ENCODE data around the gene RAPGEF6. TPM values are rescaled to one million over a fixed set of nuclear protein-coding genes. Genes with fewer than 3 reads are reported as not detected.

The RAPGEF6 gene
- total RNA-seq, 1 donor = 15.6 TPM

DNA sequence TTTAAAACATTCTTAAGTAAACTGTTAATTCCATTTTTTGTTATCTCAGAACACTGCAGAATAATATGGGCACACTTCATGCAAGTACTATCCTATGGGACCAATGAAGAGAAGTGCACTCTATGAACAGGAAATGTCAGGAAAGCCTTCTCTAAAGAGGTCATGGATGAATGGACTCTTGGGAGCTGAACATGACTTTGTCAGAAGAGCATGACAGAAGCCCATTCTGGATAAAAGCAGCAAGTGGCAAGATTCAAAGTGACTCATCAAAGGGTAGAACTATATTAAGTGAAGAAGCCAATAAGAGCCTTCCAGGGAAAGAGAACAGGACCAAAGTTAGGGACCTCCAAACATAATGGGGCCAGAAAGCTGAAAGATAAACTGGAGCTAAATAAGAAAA, 94.0 kb downstream of the RAPGEF6 start:
- Histone ChIP-seq H3K9me3 (ENCODE audit: low read depth, low read length) (no peaks in the 10 kb centered on the region), H3K4me1 (ENCODE audit: insufficient read depth, low read length) (peaks cover 36% of the 10 kb centered on the region), H3K27me3 (ENCODE audit: insufficient read depth, low read length) (no peaks in the 10 kb centered on the region), H3K27ac (ENCODE audit: low read depth, low read length) (peak overlapping the region; percentile 60), H3K4me3 (ENCODE audit: insufficient read depth, low read length) (no peak overlapping the region), H4K20me1 (ENCODE audit: insufficient read depth, low read length) (no peaks in the 10 kb centered on the region), H3K79me2 (ENCODE audit: insufficient read depth, low read length) (no peaks in the 10 kb centered on the region), H2AFZ (ENCODE audit: low read length) (no peak overlapping the region), H3K4me2 (ENCODE audit: insufficient read depth, low read length) (no peak overlapping the region), H3K36me3 (ENCODE audit: insufficient read depth, low read length) (no peaks in the 10 kb centered on the region)
- DNase-seq (ENCODE audit: insufficient read length, low spot score, missing footprints) = no peak
- TF ChIP-seq, protein P1, sequence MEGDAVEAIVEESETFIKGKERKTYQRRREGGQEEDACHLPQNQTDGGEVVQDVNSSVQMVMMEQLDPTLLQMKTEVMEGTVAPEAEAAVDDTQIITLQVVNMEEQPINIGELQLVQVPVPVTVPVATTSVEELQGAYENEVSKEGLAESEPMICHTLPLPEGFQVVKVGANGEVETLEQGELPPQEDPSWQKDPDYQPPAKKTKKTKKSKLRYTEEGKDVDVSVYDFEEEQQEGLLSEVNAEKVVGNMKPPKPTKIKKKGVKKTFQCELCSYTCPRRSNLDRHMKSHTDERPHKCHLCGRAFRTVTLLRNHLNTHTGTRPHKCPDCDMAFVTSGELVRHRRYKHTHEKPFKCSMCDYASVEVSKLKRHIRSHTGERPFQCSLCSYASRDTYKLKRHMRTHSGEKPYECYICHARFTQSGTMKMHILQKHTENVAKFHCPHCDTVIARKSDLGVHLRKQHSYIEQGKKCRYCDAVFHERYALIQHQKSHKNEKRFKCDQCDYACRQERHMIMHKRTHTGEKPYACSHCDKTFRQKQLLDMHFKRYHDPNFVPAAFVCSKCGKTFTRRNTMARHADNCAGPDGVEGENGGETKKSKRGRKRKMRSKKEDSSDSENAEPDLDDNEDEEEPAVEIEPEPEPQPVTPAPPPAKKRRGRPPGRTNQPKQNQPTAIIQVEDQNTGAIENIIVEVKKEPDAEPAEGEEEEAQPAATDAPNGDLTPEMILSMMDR (IDR thresholded peaks at IDR 0.05; ENCODE audit: extremely low read depth, low read depth, low read length) = no peak

DNA sequence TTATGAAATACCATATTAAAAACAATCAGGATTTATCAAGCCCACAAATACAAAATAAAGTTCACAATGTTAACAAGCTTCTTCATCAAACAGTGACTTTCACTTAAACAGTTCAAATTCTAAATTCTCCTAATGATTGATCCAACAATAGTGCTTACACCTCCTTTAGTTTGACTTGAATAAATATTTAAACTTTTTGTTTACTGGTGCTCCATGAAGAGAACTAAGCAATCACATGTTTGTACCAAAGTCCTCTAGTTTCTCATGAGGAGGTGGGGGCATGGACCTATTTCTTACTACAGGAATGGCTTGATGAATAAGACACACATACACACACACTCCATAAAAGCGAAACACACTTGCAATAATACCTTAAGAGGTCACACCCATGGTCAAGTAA, 95.8 kb downstream of the RAPGEF6 start:
- peaks cover 30% of the 10 kb centered on the region for H3K4me1 ChIP-seq (ENCODE audit: insufficient read depth, low read length)
- DNase-seq (ENCODE audit: insufficient read length, low spot score, missing footprints) = no peak
- no peaks in the 10 kb centered on the region for H4K20me1 ChIP-seq (ENCODE audit: insufficient read depth, low read length)
- H2AFZ ChIP-seq (ENCODE audit: low read length) = no peak overlapping the region
- H3K27ac ChIP-seq (ENCODE audit: low read depth, low read length) = no peak overlapping the region
- TF ChIP-seq, protein P1 (IDR thresholded peaks at IDR 0.05; ENCODE audit: extremely low read depth, low read depth, low read length) = no peak
- H3K79me2 ChIP-seq (ENCODE audit: insufficient read depth, low read length) = no peaks in the 10 kb centered on the region
- no peaks in the 10 kb centered on the region for H3K27me3 ChIP-seq (ENCODE audit: insufficient read depth, low read length)
- no peaks in the 10 kb centered on the region for H3K9me3 ChIP-seq (ENCODE audit: low read depth, low read length)
- no peak overlapping the region for H3K4me2 ChIP-seq (ENCODE audit: insufficient read depth, low read length)
- no peak overlapping the region for H3K4me3 ChIP-seq (ENCODE audit: insufficient read depth, low read length)
- H3K36me3 ChIP-seq (ENCODE audit: insufficient read depth, low read length) = no peaks in the 10 kb centered on the region

DNA sequence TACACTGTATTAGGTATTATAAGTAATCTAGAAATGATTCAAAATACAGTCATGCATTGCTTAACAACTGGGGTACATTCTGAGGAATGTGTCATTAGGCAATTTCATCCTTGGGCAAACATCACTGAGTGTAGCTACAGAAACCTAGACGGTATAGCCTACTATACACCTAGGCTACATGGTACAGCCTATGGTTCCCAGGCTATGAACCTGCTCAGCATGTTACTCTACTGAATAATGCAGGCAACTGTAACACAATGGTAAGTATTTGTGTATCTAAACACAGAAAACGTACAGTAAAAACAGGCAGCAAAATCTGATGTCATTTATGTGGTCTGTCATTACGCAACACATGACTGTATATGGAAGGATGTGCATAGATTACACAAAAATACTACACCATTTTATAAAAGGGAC, 96.8 kb downstream of the RAPGEF6 start:
- H4K20me1 ChIP-seq (ENCODE audit: insufficient read depth, low read length) = no peaks in the 10 kb centered on the region
- H3K36me3 ChIP-seq (ENCODE audit: insufficient read depth, low read length) = no peaks in the 10 kb centered on the region
- H3K4me3 ChIP-seq (ENCODE audit: insufficient read depth, low read length) = no peak overlapping the region
- peaks cover 30% of the 10 kb centered on the region for H3K4me1 ChIP-seq (ENCODE audit: insufficient read depth, low read length)
- TF ChIP-seq, protein P1 (IDR thresholded peaks at IDR 0.05; ENCODE audit: extremely low read depth, low read depth, low read length) = no peak
- no peaks in the 10 kb centered on the region for H3K9me3 ChIP-seq (ENCODE audit: low read depth, low read length)
- H3K27me3 ChIP-seq (ENCODE audit: insufficient read depth, low read length) = no peaks in the 10 kb centered on the region
- peak overlapping the region; percentile 65 for H3K27ac ChIP-seq (ENCODE audit: low read depth, low read length)
- peak overlapping the region; percentile 39 for H2AFZ ChIP-seq (ENCODE audit: low read length)
- H3K4me2 ChIP-seq (ENCODE audit: insufficient read depth, low read length) = peak overlapping the region; percentile 73
- no peak for DNase-seq (ENCODE audit: insufficient read length, low spot score, missing footprints)
- H3K79me2 ChIP-seq (ENCODE audit: insufficient read depth, low read length) = no peaks in the 10 kb centered on the region

DNA sequence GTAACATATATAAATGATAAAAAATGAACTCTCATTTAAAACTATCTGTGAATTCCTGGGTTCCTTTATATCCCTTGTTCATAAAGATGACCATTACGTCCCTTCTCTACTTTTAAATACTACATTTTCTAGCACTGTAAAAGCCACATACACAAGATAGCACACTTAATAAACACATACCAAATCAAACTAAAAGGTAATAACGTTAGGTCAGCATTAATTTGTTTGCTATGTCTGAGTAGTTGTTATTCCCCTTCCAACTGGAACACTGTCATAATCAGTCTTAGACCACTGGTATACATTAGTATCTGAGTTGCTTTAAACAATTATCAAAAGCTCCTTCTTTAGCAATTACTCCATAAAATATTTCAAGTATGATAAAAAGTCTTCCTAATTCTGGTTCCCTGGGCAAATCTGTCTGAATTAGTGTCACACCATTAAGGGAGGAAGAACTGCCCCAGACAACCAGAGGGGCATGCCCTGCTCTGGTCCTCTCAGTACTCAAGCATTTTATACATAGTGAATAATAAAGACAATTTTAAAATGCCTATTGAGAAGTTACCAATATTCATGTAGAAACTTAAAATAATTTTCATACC, 98.1 kb downstream of the RAPGEF6 start:
- H3K36me3 ChIP-seq (ENCODE audit: insufficient read depth, low read length) = no peaks in the 10 kb centered on the region
- H3K27ac ChIP-seq (ENCODE audit: low read depth, low read length) = no peak overlapping the region
- no peak overlapping the region for H3K4me2 ChIP-seq (ENCODE audit: insufficient read depth, low read length)
- no peak overlapping the region for H2AFZ ChIP-seq (ENCODE audit: low read length)
- no peaks in the 10 kb centered on the region for H3K79me2 ChIP-seq (ENCODE audit: insufficient read depth, low read length)
- no peaks in the 10 kb centered on the region for H3K9me3 ChIP-seq (ENCODE audit: low read depth, low read length)
- H3K4me3 ChIP-seq (ENCODE audit: insufficient read depth, low read length) = no peak overlapping the region
- no peak for DNase-seq (ENCODE audit: insufficient read length, low spot score, missing footprints)
- H3K27me3 ChIP-seq (ENCODE audit: insufficient read depth, low read length) = no peaks in the 10 kb centered on the region
- TF ChIP-seq, protein P1 (IDR thresholded peaks at IDR 0.05; ENCODE audit: extremely low read depth, low read depth, low read length) = no peak
- H3K4me1 ChIP-seq (ENCODE audit: insufficient read depth, low read length) = peaks cover 28% of the 10 kb centered on the region
- no peaks in the 10 kb centered on the region for H4K20me1 ChIP-seq (ENCODE audit: insufficient read depth, low read length)

Data from osteoblast (primary cell).